Frontal cortex (tissue), 4 donors: ENCODE data around the gene RANBP6. TPM values are rescaled to one million over a fixed set of nuclear protein-coding genes. Genes with fewer than 3 reads are reported as not detected.

Source experiments
- DNase-seq, 2 donors: peaks; one replicate each; pipeline ENCODE4 v3.0.0; 2012; ENCODE audit warnings: low spot score in 2 of 2
- FAIRE-seq: peaks from 2 replicates; lab custom pipeline; 2012; peaks lifted over from hg19 to GRCh38; lab: Jason Lieb, UNC
- small RNA-seq: library from RNA; depleted of rRNA; stranded (forward); fragments of <200 nt; gene quantifications from one replicate; pipeline ENCODE3, GENCODE V24; 2014
- total RNA-seq: library from RNA; depleted of rRNA; stranded (reverse); fragments of >200 nt; gene quantifications from one replicate; pipeline ENCODE4 v1.2.3, GENCODE V29; 2014
- donor health status: control.
- donor health status: control.
- donor health status: control.

RANBP6 gene
- total RNA-seq, 1 donor from 2014 or later: 79.9 TPM

DNA sequence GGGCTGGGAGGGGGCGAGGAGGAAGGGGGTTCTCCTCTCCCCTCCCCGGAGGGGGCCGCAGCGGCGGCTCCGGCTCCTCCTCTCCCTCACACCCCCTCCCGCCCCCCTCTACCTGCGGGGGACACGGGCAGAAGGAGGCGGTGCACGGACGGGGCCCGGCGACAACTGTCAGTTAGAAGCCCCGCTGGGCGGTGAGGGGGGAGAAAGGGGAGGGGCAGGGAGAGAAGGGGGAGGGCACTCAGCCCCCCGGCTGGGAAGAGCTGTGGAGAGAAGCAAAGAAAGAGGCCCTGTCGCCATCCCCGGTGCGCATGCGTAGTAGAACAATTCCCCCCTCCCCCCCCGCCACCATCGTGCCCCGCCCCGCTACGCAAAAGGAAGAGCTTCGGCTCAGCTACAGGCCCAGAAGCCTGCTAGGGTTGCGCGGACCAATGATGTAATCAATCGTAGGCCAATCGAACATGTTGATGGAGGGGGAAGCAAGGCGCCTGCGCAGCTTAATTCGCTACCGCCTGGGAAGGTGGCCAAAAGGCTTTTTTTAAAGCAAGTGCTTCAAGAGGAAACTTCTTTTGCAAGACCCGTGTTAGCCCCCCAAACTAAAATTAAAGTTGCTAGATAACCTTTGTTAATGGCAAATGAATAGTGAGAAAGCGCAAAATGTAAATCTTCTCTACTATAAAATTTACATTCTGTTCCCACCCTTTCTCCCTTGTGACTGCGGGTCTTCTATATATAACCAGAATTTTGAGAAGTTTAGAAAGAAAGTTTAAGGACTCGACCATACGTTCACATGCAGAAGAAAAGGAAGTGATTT is 7.0 kb downstream of the RANBP6 start:
- peak; percentile 87 to 90 for DNase-seq
- FAIRE-seq: no peak

DNA sequence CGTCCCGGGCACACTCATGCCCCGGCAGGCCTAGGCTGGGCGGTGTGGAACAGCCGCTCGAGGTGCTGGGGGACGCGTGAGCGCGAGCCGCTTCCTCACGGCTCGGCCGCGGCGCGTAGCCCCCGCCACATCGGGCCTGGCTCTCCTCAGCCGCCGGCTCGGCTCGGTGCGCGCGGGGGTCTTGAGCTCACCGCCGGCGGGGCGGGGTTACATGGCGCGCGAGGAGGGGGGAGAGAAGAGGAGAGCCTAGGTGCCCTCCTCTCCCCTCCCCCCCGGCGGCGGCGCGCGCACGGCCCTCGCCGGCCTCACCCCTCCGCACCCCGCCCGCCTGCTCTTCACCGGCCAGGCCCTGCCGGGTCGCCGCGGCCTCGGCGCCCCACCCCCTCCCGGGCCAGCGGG is 7.7 kb downstream of the RANBP6 start:
- no peak for FAIRE-seq
- DNase-seq: peak; percentile 70 to 84

DNA sequence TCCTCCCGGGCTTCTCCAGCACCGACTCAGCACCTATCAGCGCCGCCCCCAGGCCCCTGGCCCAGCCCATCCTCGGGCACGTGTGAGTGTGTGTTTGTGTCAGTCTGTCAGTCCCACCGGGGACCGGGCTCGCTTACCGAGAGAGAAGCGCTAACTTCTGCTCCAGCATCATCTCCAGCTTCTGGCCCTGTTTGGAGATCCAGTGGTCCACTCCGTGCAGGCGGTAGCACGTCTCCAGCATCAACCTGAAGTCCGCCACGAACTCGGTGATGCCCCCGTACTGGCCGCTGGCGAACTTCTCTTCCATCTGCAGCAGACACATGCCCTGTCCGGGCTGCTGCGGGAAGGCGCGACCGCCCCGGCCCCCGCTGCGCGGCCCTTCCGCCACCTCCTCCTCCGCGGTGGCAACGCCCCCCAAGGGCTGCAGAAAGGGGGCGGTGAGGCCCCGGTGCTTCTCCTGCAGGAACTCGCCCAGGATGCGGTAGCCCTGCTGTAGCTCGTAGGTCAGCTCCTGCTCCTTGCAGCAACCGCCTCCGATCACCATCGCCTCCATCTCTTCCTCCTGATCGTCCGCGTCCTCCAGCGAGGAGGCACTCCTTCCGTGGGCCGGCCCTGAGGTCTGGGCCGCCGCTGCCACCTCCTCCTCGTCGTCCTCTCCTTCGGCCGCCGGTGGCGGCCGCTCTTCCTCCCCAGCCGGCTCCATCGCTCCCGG is 8.2 kb downstream of the RANBP6 start:
- FAIRE-seq: no peak

DNA sequence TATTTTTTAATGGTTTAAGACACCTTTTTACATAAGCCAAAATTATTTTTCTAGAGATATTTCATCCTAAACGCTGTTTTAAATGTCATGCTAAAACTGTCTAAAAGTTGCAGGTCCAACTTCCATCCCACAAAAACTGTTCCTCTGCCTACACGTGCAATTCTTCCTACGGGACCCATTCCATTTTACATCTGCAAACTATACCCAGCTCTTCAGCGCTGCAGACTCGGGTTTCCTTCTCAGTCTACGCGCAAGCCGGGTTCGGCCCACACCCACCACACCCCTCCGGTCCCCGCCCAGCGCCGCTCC is 8.7 kb downstream of the RANBP6 start:
- DNase-seq: no peak
- FAIRE-seq: no peak

More for the DNA sequence above, 8.2 kb downstream of the RANBP6 start:
- peak; percentile 46 to 48 for DNase-seq

DNA sequence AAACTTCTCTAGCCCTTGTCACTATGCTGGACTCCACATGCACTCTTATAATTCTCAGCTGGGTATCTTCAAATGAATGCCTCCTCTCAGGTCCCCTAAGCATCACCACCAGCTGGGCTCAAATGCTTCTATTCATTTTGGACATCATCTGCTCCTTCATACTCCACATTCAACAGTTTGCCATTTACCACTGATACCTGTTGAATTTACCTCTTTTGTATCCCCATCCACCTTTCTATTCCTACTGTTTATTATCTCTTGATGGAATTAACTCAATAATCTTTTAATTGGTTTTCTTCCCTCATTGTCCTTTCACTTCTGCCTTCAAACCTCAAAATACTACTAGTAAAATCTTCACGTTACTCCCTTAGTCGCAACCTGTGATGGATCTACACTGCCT is 14.5 kb downstream of the RANBP6 start:
- DNase-seq (no peak), FAIRE-seq (no peak)

DNA sequence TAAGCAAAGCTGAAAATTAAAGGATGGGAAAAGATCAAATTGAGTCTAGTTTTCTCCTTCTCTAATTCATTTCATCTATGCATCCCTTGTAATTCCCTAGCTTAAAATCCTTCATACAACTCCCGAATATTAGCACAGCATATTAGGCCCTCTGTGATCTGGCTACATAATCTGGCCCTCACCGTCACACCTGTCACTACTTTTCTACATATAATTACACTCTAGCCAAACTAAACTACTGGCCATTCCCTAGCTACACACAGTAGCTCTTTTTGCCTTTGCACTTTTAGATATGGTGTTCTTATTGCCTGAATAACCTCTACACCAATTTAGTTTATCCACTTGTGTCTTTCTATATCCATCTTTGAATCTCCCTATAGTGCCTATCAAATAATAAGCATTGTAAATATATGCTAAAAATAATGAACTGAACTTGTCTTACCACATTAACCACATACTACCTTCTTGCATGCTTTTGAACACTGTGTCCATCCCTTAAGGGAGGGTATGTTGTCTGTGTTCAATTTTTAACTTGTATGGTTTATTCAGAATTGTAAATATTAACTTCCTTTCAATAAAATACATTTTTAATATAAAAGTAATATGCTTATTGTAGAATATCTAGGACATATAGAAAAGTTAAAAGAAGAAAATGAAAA is 15.9 kb downstream of the RANBP6 start:
- FAIRE-seq: no peak

DNA sequence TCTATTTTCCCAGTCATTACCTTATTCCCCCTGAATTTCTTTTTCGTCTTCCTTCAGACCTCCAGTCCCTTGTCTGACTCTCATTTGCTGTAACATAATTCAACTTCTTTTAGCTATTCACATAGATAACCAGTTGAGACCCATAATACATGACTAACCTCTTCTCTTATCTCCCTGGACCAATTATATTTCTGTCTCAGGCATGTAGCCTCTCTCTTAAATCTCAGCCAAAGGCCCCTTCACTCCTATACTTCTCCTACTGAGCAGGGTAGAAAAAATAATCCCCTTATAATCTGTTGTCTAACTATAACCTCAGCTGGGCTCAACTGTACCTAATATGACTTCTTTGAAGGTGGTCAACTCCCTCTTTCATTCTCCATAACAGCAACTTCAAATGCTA is 20.9 kb downstream of the RANBP6 start:
- no peak for DNase-seq
- no peak for FAIRE-seq

More for the DNA sequence above, 15.9 kb downstream of the RANBP6 start:
- DNase-seq: no peak

DNA sequence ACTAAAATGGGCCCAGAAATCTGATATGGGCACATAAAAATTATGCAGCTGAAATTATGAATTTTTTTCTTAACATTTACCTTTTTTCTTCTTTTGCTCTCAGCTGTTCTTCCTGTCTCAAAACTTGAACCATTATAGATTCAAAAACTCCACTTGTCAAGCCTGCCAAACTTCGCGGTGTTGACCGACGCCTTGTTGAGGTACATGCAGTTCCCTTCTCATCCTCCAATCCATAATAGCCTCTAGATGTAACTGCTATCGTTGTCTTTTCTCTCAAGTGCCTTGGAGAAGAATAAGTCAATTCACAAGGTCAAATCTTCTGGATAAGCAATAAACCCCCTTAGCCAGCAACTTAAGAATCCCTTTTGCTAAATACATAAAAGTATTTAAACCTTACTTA is 27.2 kb downstream of the RANBP6 start:
- FAIRE-seq (no peak), DNase-seq (no peak)

DNA sequence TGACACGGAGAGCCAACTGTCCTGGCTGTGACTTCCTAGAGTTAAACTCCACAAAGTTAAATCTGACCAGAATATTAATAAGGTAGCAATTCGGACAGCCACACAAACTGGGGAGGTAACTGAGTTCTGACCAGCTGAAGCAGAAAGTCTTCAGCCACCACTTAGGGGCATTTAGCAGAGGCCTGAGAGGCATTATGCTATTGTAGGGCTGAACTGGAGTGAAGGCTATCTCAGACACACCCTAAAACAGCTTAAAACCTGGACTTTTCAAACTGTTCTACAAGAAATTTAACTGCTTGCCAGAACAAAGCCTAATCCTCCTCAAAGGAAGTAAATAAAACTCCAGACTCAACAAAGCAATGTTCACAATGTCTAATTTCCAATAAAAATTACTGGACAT is 32.4 kb downstream of the RANBP6 start:
- DNase-seq: no peak
- no peak for FAIRE-seq

DNA sequence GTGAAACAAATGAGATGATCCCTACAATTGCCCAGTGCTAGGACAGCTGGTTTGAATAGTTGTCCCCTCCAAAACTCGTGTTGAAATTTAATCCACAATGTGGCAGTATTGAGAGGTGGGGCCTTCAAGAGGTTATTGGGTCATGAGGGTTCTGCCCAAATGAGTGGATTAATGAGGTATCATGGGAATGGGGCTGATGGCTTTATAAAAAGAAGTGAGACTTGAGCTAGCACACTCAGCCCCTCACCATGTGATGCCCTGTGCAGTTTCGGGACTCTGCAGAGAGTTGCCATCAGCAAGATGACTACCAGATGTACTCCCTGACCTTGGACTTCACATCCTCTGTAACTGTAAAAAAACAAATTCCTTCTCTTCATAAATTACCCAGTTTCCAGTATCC is 33.1 kb downstream of the RANBP6 start:
- no peak for DNase-seq
- no peak for FAIRE-seq

DNA sequence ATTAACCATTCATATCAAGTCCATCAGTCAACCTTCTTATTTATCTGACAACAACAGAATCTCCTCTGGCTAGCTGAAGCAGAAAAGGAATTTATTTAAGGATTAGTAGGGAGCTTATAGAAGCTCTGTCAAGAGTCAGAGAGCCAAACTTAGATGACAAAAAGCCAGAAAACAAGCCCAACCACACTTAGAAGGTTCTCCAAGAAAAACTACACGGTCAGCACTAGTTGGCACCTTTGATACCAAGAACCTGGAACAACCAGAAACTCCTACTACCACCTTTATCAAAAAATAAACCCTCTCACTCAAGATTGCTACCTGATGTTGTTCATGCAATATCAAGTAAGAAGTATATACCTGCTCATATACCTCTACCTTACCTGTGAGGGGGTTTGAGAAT is 36.9 kb downstream of the RANBP6 start:
- FAIRE-seq (no peak), DNase-seq (no peak)

DNA sequence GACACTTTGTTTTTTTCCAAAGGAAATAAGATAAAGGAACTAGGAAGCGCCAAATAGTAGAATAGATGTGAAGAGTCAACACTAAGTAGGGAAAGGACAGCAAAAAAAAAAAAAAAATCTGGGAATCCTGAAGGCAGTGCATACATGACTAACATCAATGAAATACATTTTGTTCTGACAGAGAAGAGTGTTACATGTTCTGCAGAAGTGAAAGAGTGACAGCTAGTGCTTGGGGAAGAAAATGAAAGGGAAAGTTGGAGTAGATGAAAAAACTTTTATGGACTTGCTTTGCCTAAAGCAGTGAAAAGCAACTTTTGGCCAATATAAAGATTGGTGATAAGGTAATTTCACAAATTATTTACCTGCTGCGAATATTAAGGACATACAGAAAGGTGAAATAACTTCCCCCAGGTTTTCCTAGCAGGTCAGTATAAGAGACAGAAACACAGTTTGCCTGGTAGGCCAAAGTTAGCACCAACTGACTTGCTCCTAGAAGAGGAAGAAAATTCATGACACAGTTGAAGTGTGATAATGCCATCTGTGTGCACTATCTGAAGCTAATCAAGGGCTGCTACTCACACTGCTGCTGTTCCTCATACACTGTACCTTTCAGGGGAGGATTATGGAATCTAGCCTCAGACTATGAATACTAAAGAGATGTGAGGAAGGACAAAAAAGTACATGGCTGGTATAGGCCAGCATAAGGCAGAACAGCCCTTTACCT is 38.6 kb downstream of the RANBP6 start:
- FAIRE-seq (no peak), DNase-seq (no peak)

DNA sequence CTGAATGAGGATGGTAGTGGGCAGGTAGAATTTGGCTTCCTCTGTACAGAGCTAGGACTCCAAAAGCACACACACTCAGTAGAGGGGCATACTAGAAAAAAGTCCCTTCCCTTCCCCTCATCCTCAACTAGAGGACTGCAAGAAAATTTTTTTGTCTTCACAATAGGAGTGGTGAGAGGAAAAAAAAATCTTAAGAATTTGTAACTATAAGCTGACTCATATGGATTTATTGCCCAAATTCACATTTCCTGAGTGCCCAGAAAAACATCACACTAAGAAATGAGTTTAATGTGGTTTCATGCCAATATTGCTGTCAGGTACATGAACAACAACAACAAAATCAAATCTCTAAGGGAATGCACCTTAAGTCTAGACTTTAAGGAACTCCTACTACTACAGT is 43.7 kb downstream of the RANBP6 start:
- FAIRE-seq (no peak), DNase-seq (no peak)

Small RNA genes lying within 50 kb of the gene (small RNA-seq; reads per million reads assigned to genes)
- gene MIR4665: not detected

Other genes starting within 250 kb of the RANBP6 start
- 13.9 TPM for gene ERMP1, start 182.5 kb downstream of the RANBP6 start, total RNA-seq
- gene MLANA, start 124.7 kb downstream of the RANBP6 start, total RNA-seq: not detected
- gene IL33, start 200.2 kb upstream of the RANBP6 start, total RNA-seq: 8.6 TPM